Right atrium auricular region (tissue), 2 donors: Measurements from ENCODE around the gene MSTN. TPM values are rescaled to one million over a fixed set of nuclear protein-coding genes. Genes with fewer than 3 reads are reported as not detected.
"Not testable (repeated sequence)": the region's sequence is repeated elsewhere in the genome, so short reads cannot be mapped to it uniquely, and the experiment has no call there.

Experiments
- DNase-seq: peaks from one replicate; pipeline ENCODE4 v3.0.0-alpha.2; 2019; ENCODE audit warnings: low spot score
- H3K27ac ChIP-seq, 2 donors: fragments of 200-600 bp; sonication (generic); 1 replicate in 1 of 2; 2 replicates in 1 of 2; pipeline ENCODE4 v1.5.1; 2016 to 2019
- H3K27me3 ChIP-seq, 2 donors: fragments of 200-600 bp; sonication (generic); one replicate each; pipeline versions ENCODE4 v1.5.1 to v1.6.0; 2017 to 2019
- H3K36me3 ChIP-seq: fragments of 200-600 bp; sonication (generic); one replicate; pipeline ENCODE4 v1.5.1; 2016
- H3K4me1 ChIP-seq, 2 donors: fragments of 200-600 bp; sonication (generic); one replicate each; pipeline versions ENCODE4 v1.5.1 to v1.6.0; 2017 to 2019
- H3K4me3 ChIP-seq, 2 donors: fragments of 200-600 bp; sonication (generic); 1 replicate in 1 of 2; 2 replicates in 1 of 2; pipeline ENCODE4 v1.5.1; 2017 to 2019; ENCODE audit warnings: mild to moderate bottlenecking in 1 of 2, moderate library complexity in 1 of 2
- H3K9me3 ChIP-seq, 2 donors: fragments of 200-600 bp; sonication (generic); one replicate each; pipeline ENCODE4 v1.5.1; 2019
- CTCF ChIP-seq, 2 donors: fragments of 200-600 bp; sonication (generic); IDR thresholded peaks; one replicate each; pipeline ENCODE4 v1.5.1; 2019; ENCODE audit warnings: antibody characterized with exemption in 2 of 2
- total RNA-seq, 2 donors: library from RNA; depleted of rRNA; stranded (reverse); fragments of >200 nt; gene quantifications; one replicate each; pipeline ENCODE4 v1.1.0, GENCODE V29; 2016

Gene MSTN
- total RNA-seq, 2 donors from 2014 or later = 0.12 to 0.19 TPM

DNA sequence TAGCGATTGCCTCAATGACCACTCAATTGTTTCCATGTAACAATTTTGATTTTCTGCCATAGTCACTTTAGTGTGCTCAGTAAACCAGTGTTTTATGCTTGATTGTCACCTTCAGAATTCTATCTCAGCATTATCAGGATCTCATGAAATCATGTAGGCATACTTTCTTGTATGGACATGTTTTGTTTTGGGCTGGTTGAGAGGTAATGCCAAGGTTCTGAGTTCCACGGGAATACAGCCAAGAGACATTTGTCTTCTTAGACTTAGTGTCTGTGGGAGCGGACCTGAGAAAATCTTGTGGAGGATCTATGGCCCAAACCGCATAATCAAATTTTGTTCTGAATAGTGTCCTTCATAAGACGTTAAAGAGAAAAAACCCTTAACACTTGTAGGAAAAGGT, 10.2 kb downstream of the MSTN start:
- no peaks in the 10 kb centered on the region for H3K27me3 ChIP-seq
- no peak overlapping the region for H3K27ac ChIP-seq
- H3K36me3 ChIP-seq = no peaks in the 10 kb centered on the region

DNA sequence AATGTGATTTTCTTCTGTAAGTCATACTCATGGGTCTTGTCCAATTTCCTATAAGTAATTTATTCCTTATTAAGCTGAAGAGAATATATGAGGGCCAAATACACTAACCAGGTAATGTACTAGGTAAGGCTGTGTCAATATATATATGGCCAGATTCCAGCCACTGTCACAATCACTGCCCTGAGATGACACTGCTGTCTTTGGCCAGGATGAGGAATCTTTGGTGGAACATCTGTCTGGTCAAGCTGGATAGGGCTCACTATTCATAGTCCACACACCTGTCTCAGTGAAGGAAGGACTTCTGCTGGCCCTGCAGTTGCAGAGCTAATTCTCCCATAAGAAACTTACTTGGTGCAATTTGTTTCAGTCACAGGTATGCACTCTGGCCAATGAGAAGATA, 11.3 kb downstream of the MSTN start:
- TF ChIP-seq CTCF (IDR thresholded peaks at IDR 0.05) = no peak
- Histone ChIP-seq H3K27ac (no peak overlapping the region), H3K36me3 (no peaks in the 10 kb centered on the region), H3K4me3 (no peak overlapping the region), H3K27me3 (no peaks in the 10 kb centered on the region), H3K9me3 (no peaks in the 10 kb centered on the region), H3K4me1 (no peaks in the 10 kb centered on the region)
- DNase-seq = no peak

More for the DNA sequence above, 10.2 kb downstream of the MSTN start:
- no peak for TF ChIP-seq CTCF (IDR thresholded peaks at IDR 0.05)
- Histone ChIP-seq H3K9me3 (no peaks in the 10 kb centered on the region), H3K4me1 (no peaks in the 10 kb centered on the region), H3K4me3 (no peak overlapping the region)
- no peak for DNase-seq

- Histone ChIP-seq H3K4me1 (no peaks in the 10 kb centered on the region), H3K9me3 (no peaks in the 10 kb centered on the region), H3K27me3 (no peaks in the 10 kb centered on the region), H3K27ac (no peak overlapping the region), H3K36me3 (no peaks in the 10 kb centered on the region), H3K4me3 (no peak overlapping the region)
- no peak for TF ChIP-seq CTCF (IDR thresholded peaks at IDR 0.05)
- no peak for DNase-seq
Observed at GRCh38 chr2:190050001-190050400, 12.5 kb downstream of the MSTN start.

GRCh38 chr2:190044866-190045265, 17.7 kb downstream of the MSTN start:
- H3K4me1 ChIP-seq = no peaks in the 10 kb centered on the region
- DNase-seq = no peak
- no peak overlapping the region for H3K4me3 ChIP-seq
- H3K9me3 ChIP-seq = no peaks in the 10 kb centered on the region
- no peaks in the 10 kb centered on the region for H3K36me3 ChIP-seq
- H3K27ac ChIP-seq = no peak overlapping the region
- no peak for TF ChIP-seq CTCF (IDR thresholded peaks at IDR 0.05)
- H3K27me3 ChIP-seq = no peaks in the 10 kb centered on the region

- no peak overlapping the region for H3K27ac ChIP-seq
- H3K36me3 ChIP-seq = no peaks in the 10 kb centered on the region
- H3K4me1 ChIP-seq = no peaks in the 10 kb centered on the region
- no peak for TF ChIP-seq CTCF (IDR thresholded peaks at IDR 0.05)
- H3K9me3 ChIP-seq = no peaks in the 10 kb centered on the region
- no peak for DNase-seq
- H3K27me3 ChIP-seq = no peaks in the 10 kb centered on the region
- H3K4me3 ChIP-seq = no peak overlapping the region
Observed at GRCh38 chr2:190043441-190043840, 19.1 kb downstream of the MSTN start.

- no peak for TF ChIP-seq CTCF (IDR thresholded peaks at IDR 0.05)
Observed at GRCh38 chr2:190036071-190036470, 26.5 kb downstream of the MSTN start.

DNA sequence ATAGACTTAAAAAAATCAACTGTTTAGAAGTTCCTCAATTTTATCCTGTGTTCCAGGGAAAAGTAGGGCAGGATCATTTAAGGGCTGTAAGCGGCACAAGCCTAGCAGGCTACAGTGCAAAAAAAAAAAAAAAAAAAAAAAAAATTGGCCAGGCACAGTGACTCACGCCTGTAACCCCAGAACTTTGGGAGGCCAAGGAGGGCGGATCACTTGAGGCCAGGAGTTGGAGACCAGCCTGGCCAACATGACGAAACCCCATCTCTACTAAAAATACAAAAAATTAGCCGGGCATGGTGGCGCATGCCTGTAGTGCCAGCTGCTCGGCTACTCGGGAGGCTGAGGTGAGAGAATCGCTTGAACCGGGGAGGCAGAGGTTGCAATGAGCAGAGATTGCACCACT, 28.1 kb downstream of the MSTN start:
- H3K27me3 ChIP-seq, H3K9me3 ChIP-seq, H3K4me3 ChIP-seq, H3K27ac ChIP-seq, DNase-seq, H3K36me3 ChIP-seq, H3K4me1 ChIP-seq: not testable (repeated sequence)

More at GRCh38 chr2:190036071-190036470, 26.5 kb downstream of the MSTN start:
- no peak for DNase-seq
- no peaks in the 10 kb centered on the region for H3K36me3 ChIP-seq
- no peak overlapping the region for H3K4me3 ChIP-seq
- H3K27me3 ChIP-seq = no peaks in the 10 kb centered on the region
- no peaks in the 10 kb centered on the region for H3K9me3 ChIP-seq
- no peaks in the 10 kb centered on the region for H3K4me1 ChIP-seq
- no peak overlapping the region for H3K27ac ChIP-seq
